C4-2B (cell line): ENCODE measurements around the gene DYNLL2.

Experiments used
- CTCF ChIP-seq: fragments of 450-650 bp; conservative IDR thresholded peaks from 2 replicates; pipeline ENCODE4 v1.5.1; 2017; ENCODE audit warnings: mild to moderate bottlenecking
- ZFX ChIP-seq: fragments of 450-650 bp; IDR thresholded peaks from 2 replicates; pipeline ENCODE4 v1.6.1; 2017

- TF ChIP-seq CTCF: no peak
- TF ChIP-seq ZFX: no peak
Measured at GRCh38 chr17:58041161-58041560, 42.1 kb upstream of the DYNLL2 start.
